Measurements from ENCODE around the gene KRTAP4-12. TPM values are rescaled to one million over a fixed set of nuclear protein-coding genes. Genes with fewer than 3 reads are reported as not detected.
A peak's percentile ranks its signal among the peaks of the same experiment; 100 is the strongest.
"Not testable (repeated sequence)": the region's sequence is repeated elsewhere in the genome, so short reads cannot be mapped to it uniquely, and the experiment has no call there.

KRTAP4-12 gene
- total RNA-seq, 1 experiment from 2014 or later, result not detected

GRCh38 chr17:41116297-41116696 lies 7.7 kb downstream of the KRTAP4-12 start:
- H3K27ac Mint-ChIP-seq, result no peak overlapping the region
- CTCF ChIA-PET, result no interaction called here
- peaks cover 3% of the 10 kb centered on the region; the same call in 1 of the 2 replicates for H3K27me3 Mint-ChIP-seq (ENCODE audit: low read depth)
- H3K4me1 Mint-ChIP-seq, result peaks cover 33% of the 10 kb centered on the region
- no peak for ATAC-seq
- POLR2A ChIA-PET, result no interaction called here
- DNase-seq (ENCODE audit: low spot score), result no peak
- H3K4me3 Mint-ChIP-seq, result no peak overlapping the region
- TF ChIP-seq, protein P1, sequence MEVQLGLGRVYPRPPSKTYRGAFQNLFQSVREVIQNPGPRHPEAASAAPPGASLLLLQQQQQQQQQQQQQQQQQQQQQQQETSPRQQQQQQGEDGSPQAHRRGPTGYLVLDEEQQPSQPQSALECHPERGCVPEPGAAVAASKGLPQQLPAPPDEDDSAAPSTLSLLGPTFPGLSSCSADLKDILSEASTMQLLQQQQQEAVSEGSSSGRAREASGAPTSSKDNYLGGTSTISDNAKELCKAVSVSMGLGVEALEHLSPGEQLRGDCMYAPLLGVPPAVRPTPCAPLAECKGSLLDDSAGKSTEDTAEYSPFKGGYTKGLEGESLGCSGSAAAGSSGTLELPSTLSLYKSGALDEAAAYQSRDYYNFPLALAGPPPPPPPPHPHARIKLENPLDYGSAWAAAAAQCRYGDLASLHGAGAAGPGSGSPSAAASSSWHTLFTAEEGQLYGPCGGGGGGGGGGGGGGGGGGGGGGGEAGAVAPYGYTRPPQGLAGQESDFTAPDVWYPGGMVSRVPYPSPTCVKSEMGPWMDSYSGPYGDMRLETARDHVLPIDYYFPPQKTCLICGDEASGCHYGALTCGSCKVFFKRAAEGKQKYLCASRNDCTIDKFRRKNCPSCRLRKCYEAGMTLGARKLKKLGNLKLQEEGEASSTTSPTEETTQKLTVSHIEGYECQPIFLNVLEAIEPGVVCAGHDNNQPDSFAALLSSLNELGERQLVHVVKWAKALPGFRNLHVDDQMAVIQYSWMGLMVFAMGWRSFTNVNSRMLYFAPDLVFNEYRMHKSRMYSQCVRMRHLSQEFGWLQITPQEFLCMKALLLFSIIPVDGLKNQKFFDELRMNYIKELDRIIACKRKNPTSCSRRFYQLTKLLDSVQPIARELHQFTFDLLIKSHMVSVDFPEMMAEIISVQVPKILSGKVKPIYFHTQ (CRISPR knock-in tag; IDR thresholded peaks at IDR 0.05), result no peak
- no peak for TF ChIP-seq USF2 (CRISPR knock-in tag; IDR thresholded peaks at IDR 0.05)
- no peak for TF ChIP-seq MLX (CRISPR knock-in tag; IDR thresholded peaks at IDR 0.05)
- TF ChIP-seq EMX1 (CRISPR knock-in tag; IDR thresholded peaks at IDR 0.05), result no peak
- no peak for TF ChIP-seq MYBL2 (CRISPR knock-in tag; IDR thresholded peaks at IDR 0.05)
- no peak for TF ChIP-seq TP53 (CRISPR knock-in tag; IDR thresholded peaks at IDR 0.05)
- TF ChIP-seq NFE2L1 (CRISPR knock-in tag; IDR thresholded peaks at IDR 0.05), result no peak
- TF ChIP-seq ZBTB43 (CRISPR knock-in tag; IDR thresholded peaks at IDR 0.05), result no peak
- TF ChIP-seq, protein P2, sequence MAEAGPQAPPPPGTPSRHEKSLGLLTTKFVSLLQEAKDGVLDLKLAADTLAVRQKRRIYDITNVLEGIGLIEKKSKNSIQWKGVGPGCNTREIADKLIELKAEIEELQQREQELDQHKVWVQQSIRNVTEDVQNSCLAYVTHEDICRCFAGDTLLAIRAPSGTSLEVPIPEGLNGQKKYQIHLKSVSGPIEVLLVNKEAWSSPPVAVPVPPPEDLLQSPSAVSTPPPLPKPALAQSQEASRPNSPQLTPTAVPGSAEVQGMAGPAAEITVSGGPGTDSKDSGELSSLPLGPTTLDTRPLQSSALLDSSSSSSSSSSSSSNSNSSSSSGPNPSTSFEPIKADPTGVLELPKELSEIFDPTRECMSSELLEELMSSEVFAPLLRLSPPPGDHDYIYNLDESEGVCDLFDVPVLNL (CRISPR knock-in tag; IDR thresholded peaks at IDR 0.05; ENCODE audit: borderline replicate concordance, low read depth), result no peak
- no peak for TF ChIP-seq CREM (CRISPR knock-in tag; IDR thresholded peaks at IDR 0.05)
- TF ChIP-seq, protein P3, sequence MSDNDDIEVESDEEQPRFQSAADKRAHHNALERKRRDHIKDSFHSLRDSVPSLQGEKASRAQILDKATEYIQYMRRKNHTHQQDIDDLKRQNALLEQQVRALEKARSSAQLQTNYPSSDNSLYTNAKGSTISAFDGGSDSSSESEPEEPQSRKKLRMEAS (CRISPR knock-in tag; IDR thresholded peaks at IDR 0.05), result no peak
- TF ChIP-seq, protein P4, sequence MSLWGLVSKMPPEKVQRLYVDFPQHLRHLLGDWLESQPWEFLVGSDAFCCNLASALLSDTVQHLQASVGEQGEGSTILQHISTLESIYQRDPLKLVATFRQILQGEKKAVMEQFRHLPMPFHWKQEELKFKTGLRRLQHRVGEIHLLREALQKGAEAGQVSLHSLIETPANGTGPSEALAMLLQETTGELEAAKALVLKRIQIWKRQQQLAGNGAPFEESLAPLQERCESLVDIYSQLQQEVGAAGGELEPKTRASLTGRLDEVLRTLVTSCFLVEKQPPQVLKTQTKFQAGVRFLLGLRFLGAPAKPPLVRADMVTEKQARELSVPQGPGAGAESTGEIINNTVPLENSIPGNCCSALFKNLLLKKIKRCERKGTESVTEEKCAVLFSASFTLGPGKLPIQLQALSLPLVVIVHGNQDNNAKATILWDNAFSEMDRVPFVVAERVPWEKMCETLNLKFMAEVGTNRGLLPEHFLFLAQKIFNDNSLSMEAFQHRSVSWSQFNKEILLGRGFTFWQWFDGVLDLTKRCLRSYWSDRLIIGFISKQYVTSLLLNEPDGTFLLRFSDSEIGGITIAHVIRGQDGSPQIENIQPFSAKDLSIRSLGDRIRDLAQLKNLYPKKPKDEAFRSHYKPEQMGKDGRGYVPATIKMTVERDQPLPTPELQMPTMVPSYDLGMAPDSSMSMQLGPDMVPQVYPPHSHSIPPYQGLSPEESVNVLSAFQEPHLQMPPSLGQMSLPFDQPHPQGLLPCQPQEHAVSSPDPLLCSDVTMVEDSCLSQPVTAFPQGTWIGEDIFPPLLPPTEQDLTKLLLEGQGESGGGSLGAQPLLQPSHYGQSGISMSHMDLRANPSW (CRISPR knock-in tag; conservative IDR thresholded peaks at IDR 0.05; ENCODE audit: low read depth), result no peak
- H3K36me3 Mint-ChIP-seq, result peaks cover 30% of the 10 kb centered on the region
- H3K9me3 Mint-ChIP-seq, result peaks cover 33% of the 10 kb centered on the region

- H3K4me1 Mint-ChIP-seq, result peaks cover 42% of the 10 kb centered on the region
- DNase-seq (ENCODE audit: low spot score) (no peak), ATAC-seq (no peak)
- H3K4me3 Mint-ChIP-seq, result no peak overlapping the region
- peaks cover 56% of the 10 kb centered on the region for H3K36me3 Mint-ChIP-seq
- TF ChIP-seq CREM (CRISPR knock-in tag; IDR thresholded peaks at IDR 0.05), result no peak
- TF ChIP-seq MYBL2 (CRISPR knock-in tag; IDR thresholded peaks at IDR 0.05), result no peak
- TF ChIP-seq ZNF512 (CRISPR knock-in tag; IDR thresholded peaks at IDR 0.05; ENCODE audit: borderline replicate concordance), result no peak
- TF ChIP-seq, protein P3 (CRISPR knock-in tag; IDR thresholded peaks at IDR 0.05), result no peak
- TF ChIP-seq NFYB (CRISPR knock-in tag; conservative IDR thresholded peaks at IDR 0.05; ENCODE audit: low read depth), result no peak
- no peak for TF ChIP-seq NR1H2 (CRISPR knock-in tag; IDR thresholded peaks at IDR 0.05)
- no peak for TF ChIP-seq JUN (CRISPR knock-in tag; IDR thresholded peaks at IDR 0.05)
- ChIA-PET POLR2A (no interaction called here), CTCF (no interaction called here)
- no peak overlapping the region for H3K27ac Mint-ChIP-seq
- H3K9me3 Mint-ChIP-seq, result peaks cover 59% of the 10 kb centered on the region
- H3K27me3 Mint-ChIP-seq (ENCODE audit: low read depth), result peaks cover 3% of the 10 kb centered on the region; the same call in 1 of the 2 replicates
Observed at GRCh38 chr17:41111151-41111885, 12.7 kb downstream of the KRTAP4-12 start.

GRCh38 chr17:41108728-41109386 lies 15.1 kb downstream of the KRTAP4-12 start:
- Mint-ChIP-seq H3K4me1 (peaks cover 43% of the 10 kb centered on the region), H3K9me3 (peaks cover 42% of the 10 kb centered on the region), H3K36me3 (peaks cover 43% of the 10 kb centered on the region), H3K27ac (peak overlapping the region; percentile 14; the same call in 1 of the 2 replicates)
- DNase-seq (ENCODE audit: low spot score); CTCF ChIA-PET; POLR2A ChIA-PET; H3K4me3 Mint-ChIP-seq; ATAC-seq; H3K27me3 Mint-ChIP-seq (ENCODE audit: low read depth): not testable (repeated sequence)

Data from WTC11 (cell line).